ENCODE measurements around the gene UNC119B. TPM values are rescaled to one million over a fixed set of nuclear protein-coding genes. Genes with fewer than 3 reads are reported as not detected.
A peak's percentile ranks its signal among the peaks of the same experiment; 100 is the strongest.
"Not testable (repeated sequence)": the region's sequence is repeated elsewhere in the genome, so short reads cannot be mapped to it uniquely, and the experiment has no call there.

Gene UNC119B
- 16.8 and 68.2 TPM in 2 replicates for total RNA-seq

DNA sequence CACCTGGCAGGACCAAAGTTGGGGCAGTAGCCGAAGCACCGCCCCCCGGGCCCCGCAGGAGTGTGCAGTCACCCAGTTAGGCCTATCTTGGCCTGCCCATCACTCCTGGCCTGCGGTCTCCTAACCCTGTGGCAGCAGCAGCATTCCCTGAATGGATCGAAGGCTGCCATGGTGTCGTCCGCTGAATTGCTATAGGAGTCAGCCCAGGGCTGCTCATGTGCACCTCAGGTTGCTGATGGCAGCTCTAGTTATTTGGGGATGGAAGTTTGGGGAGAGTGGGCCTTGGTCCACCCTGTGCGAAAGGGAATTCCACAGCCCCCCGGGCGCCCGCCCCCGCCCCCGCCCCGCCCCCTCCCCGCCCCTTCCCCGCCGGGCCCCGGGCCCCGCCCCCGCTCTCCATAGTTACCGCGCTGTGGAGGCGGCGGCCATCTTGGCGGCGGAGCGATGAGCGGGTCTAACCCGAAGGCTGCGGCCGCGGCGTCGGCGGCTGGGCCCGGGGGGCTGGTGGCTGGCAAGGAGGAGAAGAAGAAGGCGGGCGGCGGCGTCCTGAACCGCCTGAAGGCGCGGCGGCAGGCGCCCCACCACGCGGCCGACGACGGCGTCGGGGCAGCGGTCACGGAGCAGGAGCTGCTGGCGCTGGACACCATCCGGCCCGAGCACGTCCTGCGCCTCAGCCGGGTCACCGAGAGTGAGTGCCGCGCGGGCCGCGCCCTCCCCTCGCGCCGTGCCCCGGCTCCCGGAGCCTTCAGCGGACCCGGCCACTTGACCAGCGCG is at the start of gene UNC119B:
Gene UNC119B, plus strand, starts transcription at position 428 of the 774 bp plus-strand sequence. Its CDS starts 17 bp downstream, at position 445.
- DNase-seq (ENCODE audit: low read depth), result no peak

DNA sequence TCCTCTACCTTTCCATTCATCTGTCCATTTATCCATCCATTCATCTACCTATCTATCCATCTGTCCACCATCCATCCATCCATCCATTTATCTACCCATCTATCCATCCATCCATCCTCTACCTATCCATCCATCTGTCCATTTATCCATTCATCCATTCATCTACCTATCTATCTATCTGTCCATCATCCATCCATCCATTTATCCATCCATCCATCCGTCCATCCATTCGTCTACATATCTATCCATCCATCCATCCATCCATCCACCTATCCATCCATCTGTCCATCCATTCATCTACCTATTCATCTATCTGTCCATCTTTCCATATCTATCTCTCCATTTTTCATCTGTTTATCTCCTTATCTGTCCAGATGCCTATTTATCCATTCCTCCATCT is 48.8 kb upstream of the UNC119B start:
- DNase-seq (ENCODE audit: low read depth), result no peak

DNA sequence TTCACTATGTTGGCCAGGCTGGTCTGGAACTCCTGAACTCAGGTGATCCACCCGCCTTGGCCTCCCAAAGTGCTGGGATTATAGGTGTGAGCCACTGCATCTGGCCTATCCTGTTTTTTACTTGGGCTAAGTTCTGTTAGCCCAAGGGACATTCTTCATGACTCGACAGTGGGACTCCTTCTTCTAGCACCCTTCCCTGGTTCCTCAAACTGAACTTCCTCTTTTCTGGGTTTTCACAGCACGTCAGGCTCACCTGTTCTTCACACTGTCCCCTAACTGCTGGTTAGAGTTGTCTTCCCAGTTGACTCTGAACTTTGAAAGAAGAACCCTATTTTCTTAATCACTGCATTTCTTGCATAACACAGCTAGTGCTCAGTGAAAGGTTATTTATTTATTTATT is 47.4 kb upstream of the UNC119B start:
- DNase-seq (ENCODE audit: low read depth), result no peak

DNA sequence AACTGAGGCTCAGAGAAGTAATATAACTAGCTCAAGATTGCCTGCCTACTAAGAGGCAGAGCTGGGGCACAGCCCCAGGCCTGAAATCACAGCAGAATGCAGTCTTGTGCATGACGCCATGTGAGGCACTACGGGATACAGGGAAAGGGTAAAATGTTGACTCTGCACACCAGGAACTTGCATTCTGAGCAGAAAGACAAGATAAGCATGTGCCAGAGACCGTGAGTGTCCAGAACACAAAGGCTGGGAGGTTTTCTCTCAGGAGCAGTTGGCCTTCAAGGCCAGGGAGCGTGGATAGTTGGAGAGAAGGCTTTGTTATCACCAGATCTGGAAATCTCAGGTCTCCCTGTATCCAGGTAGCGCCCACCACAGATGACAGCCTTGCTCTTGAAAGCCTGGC is 46.5 kb upstream of the UNC119B start:
- no peak for DNase-seq (ENCODE audit: low read depth)

DNA sequence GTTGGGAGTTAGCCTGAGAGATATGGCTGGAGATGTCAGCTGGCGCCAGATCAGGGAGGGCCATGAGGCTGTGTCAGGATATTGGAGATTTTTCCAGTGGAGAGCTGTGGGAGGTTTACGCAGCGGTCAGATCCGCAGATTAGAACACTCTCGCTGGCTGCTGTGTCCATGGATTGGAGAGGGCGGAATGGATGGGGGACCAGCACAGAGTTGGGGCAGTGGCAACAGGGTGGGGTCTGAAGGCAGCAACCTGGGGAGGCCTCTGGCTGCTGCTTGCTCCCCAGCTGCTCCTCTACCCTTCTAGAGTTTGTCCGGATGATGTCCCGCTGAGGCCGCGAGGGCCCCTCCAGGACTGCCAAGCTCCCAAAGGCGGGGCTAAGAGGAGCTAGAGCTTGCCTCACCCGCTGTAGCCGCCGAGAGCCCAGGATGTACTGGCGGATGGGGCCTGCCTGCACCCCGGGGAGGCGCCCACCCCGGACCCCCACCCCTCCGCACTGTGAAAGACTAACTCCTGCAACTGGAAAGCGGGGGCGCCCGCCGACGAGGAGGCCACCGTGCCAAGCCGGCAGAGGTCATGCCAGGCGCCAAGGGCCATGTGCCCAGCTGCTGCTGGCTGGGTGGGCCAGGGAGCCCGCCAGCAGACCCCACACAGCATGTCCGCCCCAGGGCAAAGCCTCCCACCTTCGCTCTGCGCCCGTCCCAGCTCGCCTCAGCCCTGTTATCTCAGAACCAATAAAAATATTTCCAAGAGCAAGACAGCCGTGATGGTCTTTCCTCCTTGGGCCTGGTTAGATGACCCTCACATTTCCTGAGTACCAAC is 43.5 kb upstream of the UNC119B start:
- no peak for DNase-seq (ENCODE audit: low read depth)

DNA sequence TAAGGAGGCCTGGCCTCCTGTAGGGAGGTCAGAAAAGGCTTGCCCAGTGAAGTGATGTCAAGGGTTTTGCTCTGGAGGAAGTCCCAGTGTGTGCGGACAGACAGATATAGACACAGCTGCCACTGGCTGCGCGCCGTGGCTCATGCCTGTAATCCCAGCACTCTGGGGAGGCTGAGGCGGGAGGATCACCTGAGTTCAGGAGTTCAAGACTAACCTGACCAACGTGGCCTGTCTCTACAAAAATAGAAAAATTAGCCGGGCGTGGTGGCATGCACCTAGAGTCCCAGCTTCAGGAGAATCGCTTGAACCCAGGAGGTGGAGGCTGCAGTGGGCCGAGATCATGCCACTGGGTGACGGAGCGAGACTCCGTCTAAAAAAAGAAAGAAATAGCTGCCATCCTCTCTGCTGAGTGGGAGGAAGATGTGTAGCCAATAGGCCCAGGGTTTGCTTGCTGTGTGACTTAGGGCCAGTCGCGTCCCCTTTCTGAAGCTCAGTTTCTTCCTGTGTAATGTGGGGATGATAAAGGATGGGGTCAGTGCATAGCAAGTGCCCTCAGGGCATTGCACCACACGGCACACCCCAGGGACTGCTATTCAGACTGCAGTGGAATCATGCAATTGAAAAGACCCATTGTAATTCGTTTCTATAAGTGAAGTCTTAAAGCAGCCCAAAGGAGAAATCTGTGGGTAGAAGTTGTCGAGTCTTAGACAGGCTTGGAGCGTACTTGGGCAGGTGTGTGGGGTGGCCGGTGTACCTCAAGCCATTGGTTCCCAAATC is 42.0 kb upstream of the UNC119B start:
- DNase-seq (ENCODE audit: low read depth), result no peak

DNA sequence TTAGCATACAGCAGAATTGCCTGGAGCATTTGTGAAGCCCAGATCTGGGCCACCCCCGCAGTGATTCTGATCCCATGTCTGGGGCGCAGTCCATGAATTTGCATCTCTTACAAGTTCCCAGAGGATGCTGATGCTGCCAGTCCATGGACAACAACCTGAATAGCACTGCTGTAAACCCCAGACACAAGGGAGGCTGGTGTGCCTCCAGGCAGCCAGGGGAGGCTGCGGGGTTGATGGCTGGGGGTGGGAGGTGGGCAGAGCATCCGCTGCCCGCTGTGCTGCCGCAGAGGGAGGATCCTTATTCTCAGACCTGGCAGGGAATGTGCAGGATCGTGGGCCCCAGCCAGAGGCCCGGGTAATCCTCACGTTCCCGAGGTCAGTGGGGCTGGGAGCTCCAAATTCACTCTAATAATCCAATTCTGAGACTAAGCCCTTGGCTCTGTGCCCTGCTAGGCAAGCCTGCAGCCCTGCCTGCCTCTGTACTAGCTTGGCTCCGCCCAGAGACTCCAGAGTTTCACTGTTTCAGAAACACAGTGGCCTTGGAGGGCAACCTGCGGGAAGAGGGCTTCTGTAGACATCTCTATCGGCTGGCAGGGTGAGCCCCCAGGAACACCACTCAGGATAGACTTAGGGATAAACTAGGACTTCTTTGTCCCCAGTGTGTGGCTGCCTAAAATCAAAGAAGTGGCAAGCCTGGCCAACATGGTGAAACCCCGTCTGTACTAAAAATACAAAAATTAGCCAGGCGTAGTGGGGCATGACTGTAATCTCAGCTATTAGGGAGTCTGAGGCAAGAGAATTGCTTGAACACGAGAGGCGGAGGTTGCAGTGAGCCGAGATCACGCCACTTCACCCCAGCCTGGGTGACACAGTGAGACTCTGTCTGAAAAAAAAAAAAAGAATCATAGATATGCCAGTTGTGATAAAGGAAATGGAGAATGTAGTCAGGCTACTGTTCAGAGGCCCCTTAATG is 41.1 kb upstream of the UNC119B start:
- peak; percentile 56 for DNase-seq (ENCODE audit: low read depth)

DNA sequence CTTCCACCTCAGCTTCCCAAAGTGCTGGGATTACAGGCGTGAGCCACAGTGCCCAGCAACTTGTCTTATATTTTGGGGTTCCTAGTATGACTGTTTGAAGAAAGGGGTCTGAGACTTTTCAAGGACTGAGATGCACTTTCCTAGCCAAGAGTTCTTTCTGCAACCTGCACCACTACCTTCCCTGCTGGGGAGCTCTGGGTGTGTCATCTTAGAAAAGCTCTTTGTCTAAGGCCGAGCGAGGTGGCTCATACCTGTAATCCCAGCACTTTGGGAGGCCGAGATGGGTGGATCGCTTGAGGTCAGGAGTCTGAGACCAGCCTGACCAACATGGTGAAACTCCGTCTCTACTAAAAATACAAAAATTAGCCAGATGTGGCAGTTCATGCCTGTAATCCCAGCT is 40.0 kb upstream of the UNC119B start:
- DNase-seq (ENCODE audit: low read depth), result not testable (repeated sequence)

DNA sequence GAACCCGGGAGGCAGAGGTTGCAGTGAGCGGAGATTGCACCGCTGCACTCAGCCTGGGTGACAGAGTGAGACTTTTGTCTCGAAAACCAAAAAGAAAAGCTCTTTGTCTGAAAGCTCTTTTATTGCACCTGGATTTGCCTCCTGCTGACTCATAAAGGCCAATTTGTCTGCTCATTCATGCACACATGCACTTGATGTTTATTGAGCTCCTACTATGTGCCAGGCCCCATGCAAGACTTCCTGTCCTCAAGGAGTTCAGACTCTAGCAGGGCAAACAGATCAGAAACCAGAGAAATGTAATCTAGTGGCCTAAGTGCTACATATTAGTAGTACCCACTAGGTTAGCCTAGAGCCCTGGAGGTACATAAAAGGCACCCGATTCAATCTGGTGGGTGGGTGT is 39.6 kb upstream of the UNC119B start:
- no peak for DNase-seq (ENCODE audit: low read depth)

DNA sequence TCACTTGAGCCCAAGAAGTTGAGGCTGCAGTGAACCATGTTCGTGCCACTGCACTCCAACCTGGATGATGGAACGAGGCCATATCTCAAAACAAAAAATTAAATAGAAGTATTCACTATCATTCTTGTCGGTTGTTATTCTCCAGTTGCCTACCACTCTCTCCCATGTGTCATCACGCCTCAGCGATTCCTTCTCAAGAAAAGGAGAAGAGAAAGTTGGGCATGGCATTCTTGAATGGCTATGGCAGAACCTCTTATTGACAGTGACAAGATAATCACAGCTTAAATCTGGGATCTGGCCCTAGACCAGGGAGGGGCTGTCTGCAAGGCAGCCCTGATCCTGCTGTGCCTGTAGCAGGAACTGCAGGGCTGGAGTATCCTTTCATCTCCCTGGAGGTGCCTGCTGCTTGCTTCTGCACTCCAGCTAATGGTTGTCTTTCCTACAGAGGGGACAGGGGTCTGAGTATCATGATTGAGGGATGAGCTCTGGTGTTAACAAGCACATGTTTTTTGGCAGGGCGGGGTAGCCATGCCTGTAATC is 36.1 kb upstream of the UNC119B start:
- no peak for DNase-seq (ENCODE audit: low read depth)

DNA sequence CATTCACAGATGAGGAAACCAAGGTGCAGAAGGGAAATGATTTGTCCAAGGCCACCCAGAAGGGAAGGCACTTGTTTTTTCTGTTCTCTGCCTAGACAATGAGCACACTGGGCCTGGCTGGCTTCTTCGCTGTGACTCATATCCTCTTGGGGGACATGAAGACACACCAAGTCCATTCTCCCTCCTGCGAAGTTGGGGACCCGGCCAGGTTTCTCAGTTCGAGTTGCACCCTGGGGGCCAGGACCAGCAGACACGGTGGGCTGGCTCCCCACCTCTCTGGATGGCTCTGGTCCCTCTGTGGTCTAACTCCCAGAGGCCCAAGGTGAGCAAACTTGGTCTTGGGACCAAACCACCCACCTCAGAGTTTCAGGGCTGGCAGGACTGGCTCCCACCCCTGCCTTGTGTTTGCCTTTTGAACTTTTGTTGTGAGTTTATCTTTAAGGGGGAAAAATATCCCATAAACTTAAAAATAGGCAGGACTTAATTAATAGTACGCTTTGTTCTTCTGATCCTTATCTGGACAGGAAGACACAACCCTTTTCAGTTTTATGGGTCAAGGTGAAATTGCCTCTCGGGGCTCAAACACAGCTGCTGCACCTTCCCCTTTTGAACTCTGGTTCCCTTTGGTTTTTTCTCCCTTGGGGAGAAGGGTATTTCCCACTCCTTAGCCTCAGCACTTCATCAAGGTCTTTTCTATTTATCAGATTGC is 32.3 kb upstream of the UNC119B start:
- no peak for DNase-seq (ENCODE audit: low read depth)

DNA sequence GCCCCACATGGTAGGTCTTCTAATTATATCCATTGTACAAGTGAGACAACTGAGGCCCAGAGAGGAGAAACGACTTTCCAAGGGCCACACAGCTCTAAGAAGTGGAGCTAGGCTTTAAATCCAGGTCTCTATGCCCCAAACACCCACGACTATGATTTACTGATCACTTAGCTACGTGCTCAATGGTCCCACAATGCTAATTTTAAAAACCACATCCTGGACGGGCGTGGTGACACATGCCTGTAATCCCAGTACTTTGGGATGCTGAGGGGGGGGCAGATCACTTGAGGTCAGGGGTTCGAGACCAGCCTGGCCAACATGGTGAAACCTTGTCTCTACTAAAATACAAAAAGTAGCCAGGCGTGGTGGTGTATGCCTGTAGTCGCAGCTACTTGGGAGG is 31.7 kb upstream of the UNC119B start:
- DNase-seq (ENCODE audit: low read depth), result no peak

DNA sequence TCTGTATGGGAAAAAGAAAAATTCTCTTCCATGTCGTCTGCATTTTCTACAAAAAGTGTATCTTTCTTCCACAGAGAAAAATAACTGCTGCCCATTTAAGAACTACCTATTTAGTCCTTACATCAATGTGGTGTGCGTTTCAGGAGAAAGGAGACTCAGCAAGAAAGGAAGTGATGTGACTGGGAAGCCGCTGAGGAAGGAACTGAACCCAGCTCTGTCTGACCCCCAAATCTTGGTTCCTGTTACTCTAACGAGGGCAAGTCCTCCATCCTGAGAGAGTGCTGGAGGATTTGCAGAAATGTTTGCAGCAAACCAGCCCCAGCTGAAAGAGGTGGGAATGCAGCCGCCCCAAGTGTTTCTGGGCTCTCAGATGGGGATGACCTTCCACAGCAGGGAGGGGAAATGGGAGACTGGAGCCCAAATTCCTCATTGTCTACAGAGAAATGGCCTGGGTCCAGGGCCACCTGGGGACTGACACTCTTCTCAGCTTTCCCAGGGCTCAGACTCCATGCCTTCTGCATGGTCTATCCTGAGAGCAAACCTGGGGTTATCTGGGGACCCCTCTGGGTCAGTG is 30.0 kb upstream of the UNC119B start:
- DNase-seq (ENCODE audit: low read depth), result no peak

DNA sequence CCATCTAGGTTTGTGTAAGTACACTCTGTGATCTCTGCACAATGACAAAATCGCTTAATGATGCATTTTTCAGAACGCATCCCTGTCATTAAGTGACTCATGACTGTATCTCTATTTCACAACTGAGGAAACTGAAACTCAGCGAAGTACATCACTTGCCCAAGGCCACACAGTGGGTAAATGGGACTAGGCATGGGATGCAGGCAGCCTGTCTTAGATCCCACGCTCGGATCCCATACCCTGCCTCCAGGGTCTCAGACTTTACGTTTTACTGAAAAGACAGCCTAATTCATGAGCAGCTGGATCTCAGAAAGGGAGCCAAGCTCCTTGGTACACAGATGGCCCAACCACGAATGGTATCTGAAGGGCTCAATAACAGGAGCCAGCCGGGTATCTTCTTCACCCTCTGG is 25.7 kb upstream of the UNC119B start:
- DNase-seq (ENCODE audit: low read depth), result peak; percentile 58

DNA sequence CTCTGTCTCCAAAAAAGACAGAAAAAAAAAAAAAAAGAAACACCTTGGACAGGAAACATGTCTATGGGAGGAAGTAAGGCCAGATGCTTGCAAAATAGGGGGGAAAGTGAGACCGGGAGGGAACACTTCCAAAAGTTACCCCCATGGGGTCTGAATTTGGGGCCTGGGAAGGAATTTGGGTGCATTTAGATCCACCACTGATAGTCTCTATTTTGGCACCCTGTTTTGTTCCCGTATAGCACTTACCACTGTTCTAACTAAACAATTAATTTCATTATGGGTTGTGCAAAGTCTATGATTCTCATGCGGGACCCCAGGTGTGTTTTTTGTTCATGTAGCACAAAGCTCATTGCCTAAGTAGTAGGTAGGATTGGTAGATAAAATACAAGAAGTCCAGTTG is 24.7 kb upstream of the UNC119B start:
- no peak for DNase-seq (ENCODE audit: low read depth)

DNA sequence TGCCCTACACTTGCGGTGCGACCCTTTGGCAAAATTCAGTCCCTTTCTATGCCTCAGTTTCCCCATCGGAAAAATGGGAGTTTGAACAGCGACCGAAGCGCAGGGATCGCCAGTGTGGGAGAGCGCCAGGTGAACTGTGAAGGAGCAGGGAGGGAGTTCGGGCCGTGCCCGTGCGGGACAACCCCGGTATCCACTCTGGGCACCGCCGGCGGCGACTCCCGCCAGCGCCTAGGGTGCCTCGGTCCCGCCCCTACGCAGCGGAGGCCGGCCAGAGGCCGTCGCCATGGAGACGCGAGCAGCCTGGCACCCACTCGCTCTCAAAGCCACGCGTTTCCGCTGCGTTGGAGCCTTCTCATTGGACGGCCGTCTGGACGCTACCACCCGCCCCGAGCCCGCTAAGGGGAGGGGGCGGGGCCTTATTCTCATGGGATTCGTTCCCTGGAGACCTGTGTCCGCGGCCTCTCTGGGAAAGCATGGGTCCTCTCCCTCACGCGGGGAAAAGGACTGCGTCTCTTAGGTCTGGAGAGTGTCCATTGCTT is 24.0 kb upstream of the UNC119B start:
- DNase-seq (ENCODE audit: low read depth), result peak; percentile 92

DNA sequence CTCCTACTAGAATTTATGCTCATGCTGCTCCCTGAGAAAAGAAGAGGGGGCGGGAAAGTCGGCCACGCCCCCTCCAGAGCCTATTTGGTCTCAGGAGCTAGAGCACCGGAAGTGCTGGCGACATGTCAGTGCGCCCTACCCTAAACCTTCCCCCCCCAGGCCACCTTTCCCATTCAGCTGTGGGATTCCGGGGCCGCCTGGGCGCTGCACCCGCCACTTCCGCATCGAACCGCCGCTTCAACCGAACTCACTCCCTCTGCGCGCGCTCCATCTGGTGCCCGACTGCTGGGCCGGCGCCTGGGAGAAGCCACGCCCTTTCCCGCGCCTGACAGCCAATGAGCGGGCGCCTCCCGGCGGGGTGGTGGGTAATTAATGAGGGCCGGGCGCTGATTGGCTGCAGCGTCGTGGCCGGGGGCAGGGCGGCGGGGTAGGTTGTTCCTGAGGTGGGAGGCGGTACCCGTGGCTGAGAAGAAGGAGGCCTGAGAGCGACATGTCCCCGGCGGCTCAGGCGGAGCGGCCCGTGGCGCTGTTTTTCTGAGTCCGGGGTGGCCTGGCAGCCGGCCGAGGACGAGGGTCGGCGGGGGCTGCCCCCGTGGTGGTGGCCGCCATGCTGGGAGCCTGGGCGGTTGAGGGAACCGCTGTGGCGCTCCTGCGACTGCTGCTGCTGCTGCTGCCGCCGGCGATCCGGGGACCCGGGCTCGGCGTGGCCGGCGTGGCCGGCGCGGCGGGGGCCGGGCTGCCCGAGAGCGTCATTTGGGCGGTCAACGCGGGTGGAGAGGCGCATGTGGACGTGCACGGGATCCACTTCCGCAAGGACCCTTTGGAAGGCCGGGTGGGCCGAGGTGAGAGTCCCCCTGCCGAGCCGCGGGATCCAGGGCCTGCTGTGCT is 23.3 kb upstream of the UNC119B start, which contains the start of gene MLEC:
Gene MLEC, plus strand, starts transcription at position 460 of the 888 bp plus-strand sequence. Its CDS starts 148 bp downstream, at position 608.
- DNase-seq (ENCODE audit: low read depth), result peak; percentile 84

DNA sequence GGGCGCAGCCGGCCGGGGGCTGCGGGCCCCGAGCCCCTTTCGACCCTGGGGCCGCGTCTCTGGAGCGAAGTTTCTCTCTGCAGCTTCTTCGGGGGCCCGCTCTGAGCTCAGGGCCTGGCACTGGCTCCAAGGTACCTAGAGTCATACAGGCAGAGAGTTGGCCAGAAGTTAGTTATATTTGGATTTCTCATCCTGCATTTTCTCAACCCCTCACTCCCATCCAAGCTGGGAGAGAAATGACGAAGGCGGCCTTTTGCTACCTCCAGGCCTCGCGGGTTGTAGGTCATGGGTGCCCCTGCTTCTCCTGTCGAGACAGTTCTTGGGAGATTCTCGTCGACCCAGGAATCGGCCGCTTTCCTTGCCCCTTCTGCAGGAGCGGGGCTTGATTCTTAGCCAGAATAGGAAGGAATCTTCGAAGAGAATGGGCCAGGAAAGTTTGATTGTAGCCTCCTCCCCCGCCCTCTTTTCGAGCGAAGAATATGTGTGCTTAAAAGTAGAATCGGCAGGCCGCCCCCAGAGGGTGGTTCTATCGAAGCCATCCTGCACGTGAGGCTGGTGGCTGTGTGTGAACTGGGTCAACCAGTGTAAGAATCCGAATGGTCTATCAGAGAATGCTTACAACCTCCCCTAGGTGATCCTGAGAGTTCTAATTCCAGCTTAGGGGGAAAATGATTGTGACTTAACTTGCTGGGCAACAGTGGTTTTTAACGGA is 22.5 kb upstream of the UNC119B start:
- no peak for DNase-seq (ENCODE audit: low read depth)
